Stimulated activated CD4-positive, alpha-beta T cell treated with anti-CD3 and anti-CD28 coated beads, Interleukin-12 subunit alpha, Interleukin-12 subunit beta, amount 100 ng/mL, for 24 hours (primary cell): ENCODE measurements around the gene PCGF5.
A peak's percentile ranks its signal among the peaks of the same experiment; 100 is the strongest.
"Not testable (repeated sequence)": the region's sequence is repeated elsewhere in the genome, so short reads cannot be mapped to it uniquely, and the experiment has no call there.

Experiments used
- DNase-seq, 2 experiments: peaks; one replicate each; pipeline ENCODE4 v3.0.0-alpha.2; 2020; ENCODE audit warnings: low read depth in 2 of 2

PCGF5 gene

GRCh38 chr10:91220194-91220953 is at the start of gene PCGF5:
TSS of gene PCGF5 (plus strand) at chr10:91220663. CDS start at chr10:91222872, 2,209 bp downstream.
- DNase-seq, result peak; percentile 79 to 82

- no peak for DNase-seq
Observed at GRCh38 chr10:91171485-91171884, 49.0 kb upstream of the PCGF5 start.

DNA sequence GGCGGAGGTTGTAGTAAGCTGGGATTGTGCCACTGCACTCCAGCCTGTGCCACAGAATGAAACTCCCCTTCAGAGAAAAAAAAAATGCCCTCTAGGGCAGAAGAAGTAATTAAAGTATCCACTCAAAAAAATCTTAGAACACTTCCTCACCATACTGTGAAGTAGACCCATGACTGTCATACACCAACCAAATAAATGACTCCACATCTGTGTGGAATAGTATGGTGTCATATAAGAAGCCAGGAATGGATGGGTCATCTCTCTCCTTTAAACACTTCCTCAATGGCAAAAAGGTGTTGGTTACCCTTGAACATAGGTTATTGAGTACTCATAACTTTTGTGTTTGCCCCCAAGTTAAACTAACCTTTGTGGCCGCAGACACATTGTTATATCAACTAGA is 48.1 kb upstream of the PCGF5 start:
- no peak for DNase-seq

DNA sequence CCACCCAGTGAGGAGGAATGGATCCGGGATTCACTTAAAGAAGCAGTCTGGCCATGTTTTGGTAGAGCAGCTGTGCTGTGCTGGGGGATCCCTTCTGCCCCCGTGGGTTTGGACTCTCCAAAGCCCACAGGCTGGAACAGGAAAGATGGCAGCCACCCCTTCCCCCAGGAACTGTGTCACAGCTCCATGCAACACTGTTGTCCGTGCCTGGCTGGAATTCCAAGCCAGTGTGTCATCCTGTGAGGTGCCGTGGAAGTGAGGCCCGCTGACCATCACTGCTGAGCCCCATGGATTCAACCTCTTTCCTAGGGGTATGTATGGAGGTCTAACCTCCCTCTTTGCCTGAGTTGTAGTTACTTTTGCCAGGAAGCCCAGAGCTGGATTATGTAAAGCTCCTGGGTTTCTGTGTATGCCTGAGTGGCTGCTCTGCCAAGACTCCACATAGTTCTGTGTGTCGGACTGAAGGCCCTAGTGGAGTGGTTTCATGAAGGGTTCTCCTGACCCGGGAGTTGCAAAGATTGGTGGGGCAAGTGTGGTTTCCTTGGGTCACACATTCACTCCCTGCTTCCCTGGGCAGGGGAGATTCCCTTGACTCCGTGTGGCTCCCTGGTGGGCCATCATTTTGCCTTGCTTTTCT is 35.1 kb upstream of the PCGF5 start:
- no peak for DNase-seq

DNA sequence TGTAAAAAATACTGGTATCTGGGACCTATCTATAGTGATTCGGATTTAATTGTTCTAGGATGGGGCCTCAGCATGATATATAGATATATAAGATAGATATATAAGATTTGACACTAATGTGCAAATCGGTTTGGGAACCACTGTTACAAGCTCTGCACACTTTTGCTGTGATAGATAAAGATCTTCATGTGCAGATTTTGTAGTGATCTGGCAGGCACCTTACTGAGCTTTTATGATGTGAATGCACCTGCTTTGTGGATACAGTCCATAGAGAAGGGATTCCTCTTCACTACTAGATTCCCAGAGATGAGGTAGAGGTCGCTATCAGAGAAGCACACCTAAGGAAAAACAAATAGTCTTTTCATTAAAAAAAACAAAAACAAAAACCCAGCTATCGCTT is 33.3 kb upstream of the PCGF5 start:
- no peak for DNase-seq

DNA sequence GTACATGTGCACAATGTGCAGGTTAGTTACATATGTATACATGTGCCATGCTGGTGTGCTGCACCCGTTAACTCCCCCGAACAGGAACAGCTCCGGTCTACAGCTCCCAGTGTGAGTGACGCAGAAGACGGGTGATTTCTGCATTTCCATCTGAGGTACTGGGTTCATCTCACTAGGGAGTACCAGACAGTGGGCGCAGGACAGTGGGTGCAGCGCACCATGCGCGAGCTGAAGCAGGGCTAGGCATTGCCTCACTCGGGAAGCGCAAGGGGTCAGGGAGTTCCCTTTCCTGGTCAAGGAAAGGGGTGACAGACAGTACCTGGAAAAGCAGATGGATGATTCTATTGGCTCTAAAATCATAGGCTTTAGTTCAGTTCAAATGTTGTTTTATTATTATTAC is 32.5 kb upstream of the PCGF5 start:
- not testable (repeated sequence) for DNase-seq

- no peak for DNase-seq
Observed at GRCh38 chr10:91188889-91189288, 31.6 kb upstream of the PCGF5 start.

- no peak for DNase-seq
Observed at GRCh38 chr10:91190388-91190870, 30.0 kb upstream of the PCGF5 start.

- DNase-seq, result no peak
Observed at GRCh38 chr10:91190876-91191583, 29.4 kb upstream of the PCGF5 start.

GRCh38 chr10:91191584-91191919 is 28.9 kb upstream of the PCGF5 start:
- no peak for DNase-seq

DNA sequence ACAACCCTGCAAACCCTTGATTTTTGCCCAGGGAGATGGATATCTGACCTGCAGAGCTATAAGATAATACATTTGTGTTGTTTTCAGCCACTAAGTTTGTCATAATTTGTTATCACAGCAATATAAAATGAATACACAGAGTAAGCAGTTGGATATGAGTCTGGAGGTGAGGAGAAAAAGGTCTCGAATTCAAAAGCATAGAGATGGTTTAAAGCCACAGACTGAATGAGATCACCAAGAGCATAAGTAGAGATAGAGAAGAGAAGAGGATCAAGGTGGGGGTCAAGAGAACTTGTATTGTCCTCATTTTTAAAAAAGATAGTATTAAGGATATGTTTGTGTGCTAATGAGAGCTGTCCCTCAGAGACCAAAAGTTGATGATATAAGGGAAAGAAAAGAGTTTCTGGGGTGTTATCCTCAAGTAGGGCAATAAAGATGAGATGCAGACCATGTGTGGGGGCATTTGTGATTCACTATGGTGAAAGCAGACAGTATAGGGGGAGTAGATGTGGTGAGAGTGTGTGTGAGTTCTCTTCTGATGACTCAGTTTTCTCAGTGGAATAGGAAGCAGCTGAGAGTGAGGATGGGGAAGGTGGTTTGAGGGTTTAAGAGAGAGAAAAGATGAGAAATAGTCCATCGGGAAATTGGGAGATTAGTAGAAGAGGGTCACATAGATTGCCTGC is 25.8 kb upstream of the PCGF5 start:
- DNase-seq, result no peak

- no peak for DNase-seq
Observed at GRCh38 chr10:91196268-91197048, 24.0 kb upstream of the PCGF5 start.

GRCh38 chr10:91197127-91197526 is 23.3 kb upstream of the PCGF5 start:
- DNase-seq, result no peak

DNA sequence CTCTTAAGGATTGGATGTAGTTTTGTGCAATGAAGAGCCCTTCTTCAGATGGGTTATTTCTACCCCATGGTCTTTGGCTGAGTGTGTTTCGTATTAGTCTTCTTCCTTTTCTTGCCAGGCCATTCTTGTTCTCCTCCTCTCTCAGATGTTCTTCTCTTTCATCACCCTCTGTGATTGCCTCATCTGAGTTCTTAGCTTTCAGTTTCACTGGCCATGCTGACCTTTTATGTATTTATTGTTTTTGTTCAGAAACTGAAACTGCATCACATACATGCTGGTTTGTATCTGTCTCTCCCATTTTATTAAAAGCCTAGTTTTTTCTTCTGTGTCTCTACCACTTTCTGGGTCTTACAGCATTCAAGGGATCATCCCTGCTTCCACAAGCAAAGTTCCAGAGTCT is 21.7 kb upstream of the PCGF5 start:
- DNase-seq, result no peak

GRCh38 chr10:91200314-91201212 is 19.9 kb upstream of the PCGF5 start:
- DNase-seq, result no peak

- no peak for DNase-seq
Observed at GRCh38 chr10:91201213-91201996, 19.1 kb upstream of the PCGF5 start.

GRCh38 chr10:91206427-91206826 is 14.0 kb upstream of the PCGF5 start:
- DNase-seq, result no peak

- DNase-seq, result no peak
Observed at GRCh38 chr10:91206837-91207474, 13.5 kb upstream of the PCGF5 start.

DNA sequence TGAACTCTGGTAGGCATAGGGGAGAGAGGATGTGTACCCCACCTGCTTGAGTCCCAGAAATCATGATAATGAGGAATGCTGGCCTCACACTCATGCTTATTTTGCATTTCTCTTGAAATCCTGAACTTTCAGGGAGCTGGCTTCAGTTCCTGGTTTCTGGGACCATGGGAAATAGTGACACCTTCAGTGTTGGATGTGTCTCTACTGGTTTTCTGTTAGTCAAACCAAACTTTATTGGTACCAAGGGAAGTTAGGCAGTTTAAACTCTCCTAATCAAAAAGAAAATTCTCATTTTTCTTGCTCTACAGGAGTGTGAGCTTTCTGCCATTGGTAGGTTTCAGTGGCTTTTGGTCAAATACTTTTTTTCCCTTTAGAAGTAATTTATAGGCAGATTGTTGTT is 11.8 kb upstream of the PCGF5 start:
- no peak for DNase-seq
